IPS-18a (cell line): ENCODE measurements around the gene SBSN.

Experiments
- H3K27ac ChIP-seq: one replicate; pipeline ENCODE4 v1.5.1; 2013; ENCODE audit warnings: low read length
- H3K27me3 ChIP-seq: one replicate; pipeline ENCODE4 v1.6.1; 2013; ENCODE audit warnings: mild to moderate bottlenecking, low read length; ENCODE audit not compliant: control insufficient read depth, insufficient read depth
- H3K36me3 ChIP-seq: one replicate; pipeline ENCODE4 v1.6.1; 2013; ENCODE audit warnings: low read depth, low read length; ENCODE audit not compliant: control insufficient read depth
- H3K4me1 ChIP-seq: one replicate; pipeline ENCODE4 v1.6.1; 2013; ENCODE audit warnings: low read depth, low read length; ENCODE audit not compliant: control insufficient read depth
- H3K4me3 ChIP-seq: one replicate; pipeline ENCODE4 v1.5.1; 2013; ENCODE audit warnings: low read length
- H3K9ac ChIP-seq: one replicate; pipeline ENCODE4 v1.6.1; 2013; ENCODE audit warnings: mild to moderate bottlenecking, low read length, moderate library complexity
- H3K9me3 ChIP-seq: one replicate; pipeline ENCODE4 v1.6.1; 2013; ENCODE audit warnings: low read depth, low read length; ENCODE audit not compliant: control insufficient read depth

The SBSN gene

DNA sequence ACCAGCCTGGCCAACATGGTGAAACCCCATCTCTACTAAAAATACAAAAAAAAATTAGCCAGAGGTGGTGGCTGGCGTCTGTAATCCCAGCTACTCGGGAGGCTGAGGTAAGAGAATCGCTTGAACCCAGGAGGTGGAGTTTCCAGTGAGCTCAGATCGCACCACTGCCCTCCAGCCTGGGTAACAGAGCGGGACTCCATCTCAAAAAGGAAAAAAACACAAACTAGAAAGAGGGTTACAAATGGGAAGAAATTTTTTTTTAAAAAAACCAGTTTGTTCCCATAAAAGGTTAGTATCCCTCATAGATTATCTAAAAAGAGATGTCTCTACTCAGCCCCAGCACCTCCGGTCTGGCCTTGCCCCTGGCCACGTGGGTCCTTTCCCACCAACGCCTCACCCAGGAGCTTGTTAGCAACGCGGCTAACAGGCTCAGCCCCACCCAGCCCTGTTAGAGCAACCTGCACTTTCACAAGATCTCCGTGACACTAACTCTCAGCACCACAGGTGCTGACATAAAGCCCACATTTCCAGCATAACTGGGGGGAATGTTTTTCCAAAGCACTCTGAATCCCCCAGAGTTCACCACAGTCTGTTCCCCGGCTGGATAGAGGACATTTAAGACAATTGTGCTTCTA is 19.0 kb downstream of the SBSN start:
- Histone ChIP-seq H3K4me3 (peak overlapping the region; percentile 71), H3K27me3 (peaks cover 12% of the 10 kb centered on the region), H3K36me3 (peaks cover 37% of the 10 kb centered on the region), H3K27ac (peak overlapping the region; percentile 91), H3K9me3 (no peaks in the 10 kb centered on the region), H3K9ac (peak overlapping the region; percentile 92), H3K4me1 (peaks cover 12% of the 10 kb centered on the region)

DNA sequence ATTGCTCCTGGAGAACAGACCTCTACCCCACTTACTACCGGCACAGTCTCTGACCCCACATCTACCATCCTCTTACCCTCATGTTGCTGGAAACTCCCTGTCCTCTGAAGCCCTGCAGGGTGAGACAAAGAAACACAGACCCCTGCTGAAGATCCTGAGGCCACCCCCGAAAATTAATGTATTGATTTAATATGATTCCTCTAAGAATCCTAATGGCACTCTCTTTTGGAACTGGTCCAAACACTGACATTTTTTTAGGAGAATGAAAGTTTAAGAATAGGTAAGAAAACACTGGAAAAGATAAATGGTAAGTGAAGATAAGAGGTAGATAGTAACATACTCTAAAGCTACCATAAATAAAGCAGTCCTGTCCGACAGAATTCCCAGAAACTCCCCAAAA is 20.0 kb downstream of the SBSN start:
- H3K27me3 ChIP-seq, result peaks cover 12% of the 10 kb centered on the region
- H3K27ac ChIP-seq, result no peak overlapping the region
- H3K36me3 ChIP-seq, result peaks cover 46% of the 10 kb centered on the region
- peak overlapping the region; percentile 71 for H3K4me3 ChIP-seq
- H3K9ac ChIP-seq, result peak overlapping the region; percentile 92
- H3K4me1 ChIP-seq, result peaks cover 7% of the 10 kb centered on the region
- H3K9me3 ChIP-seq, result no peaks in the 10 kb centered on the region

DNA sequence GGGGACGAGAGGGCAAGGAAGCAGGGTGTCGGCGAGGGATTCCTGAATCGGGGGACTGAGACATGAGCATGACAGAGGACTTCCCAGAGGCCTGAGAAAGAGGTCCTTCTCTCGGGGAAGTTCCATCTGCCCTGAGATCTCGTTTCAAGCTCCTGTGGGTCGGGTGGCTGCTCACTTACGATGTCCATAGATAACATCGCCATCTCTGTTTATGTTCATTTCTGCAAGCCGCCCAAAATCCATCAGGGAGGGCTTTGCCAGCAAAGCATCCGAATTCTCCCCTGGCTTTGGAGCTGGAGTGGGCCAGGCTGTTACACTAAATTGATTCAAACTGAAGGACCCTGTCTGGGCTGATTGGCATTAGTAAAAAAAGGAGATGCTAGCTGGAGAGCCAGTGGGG is 20.6 kb downstream of the SBSN start:
- Histone ChIP-seq H3K4me3 (no peak overlapping the region), H3K27ac (no peak overlapping the region), H3K4me1 (peaks cover 7% of the 10 kb centered on the region), H3K36me3 (peaks cover 50% of the 10 kb centered on the region), H3K27me3 (peaks cover 12% of the 10 kb centered on the region), H3K9ac (no peak overlapping the region), H3K9me3 (no peaks in the 10 kb centered on the region)

DNA sequence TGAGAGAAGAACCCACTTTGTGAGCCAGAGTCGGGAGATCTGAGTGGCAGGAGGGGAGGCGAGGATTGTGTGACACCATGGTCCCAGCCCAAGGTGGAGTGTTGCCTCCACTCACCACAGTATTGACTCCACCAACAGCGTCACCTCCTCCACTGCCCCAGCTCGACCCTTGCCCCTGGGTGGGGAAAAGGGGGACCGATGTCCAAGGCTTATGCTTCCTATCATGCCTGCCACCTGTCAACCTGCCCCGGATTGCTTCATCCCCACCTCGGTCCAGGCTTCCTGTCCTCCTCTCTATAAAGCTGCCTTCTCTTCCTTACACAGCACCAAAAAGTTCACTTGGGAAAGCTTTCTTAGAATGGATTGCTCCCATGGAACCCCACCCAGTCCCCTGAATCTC is 22.1 kb downstream of the SBSN start:
- Histone ChIP-seq H3K27ac (no peak overlapping the region), H3K4me3 (no peak overlapping the region), H3K36me3 (peaks cover 59% of the 10 kb centered on the region), H3K4me1 (peaks cover 7% of the 10 kb centered on the region), H3K9ac (no peak overlapping the region), H3K9me3 (no peaks in the 10 kb centered on the region), H3K27me3 (peaks cover 4% of the 10 kb centered on the region)

DNA sequence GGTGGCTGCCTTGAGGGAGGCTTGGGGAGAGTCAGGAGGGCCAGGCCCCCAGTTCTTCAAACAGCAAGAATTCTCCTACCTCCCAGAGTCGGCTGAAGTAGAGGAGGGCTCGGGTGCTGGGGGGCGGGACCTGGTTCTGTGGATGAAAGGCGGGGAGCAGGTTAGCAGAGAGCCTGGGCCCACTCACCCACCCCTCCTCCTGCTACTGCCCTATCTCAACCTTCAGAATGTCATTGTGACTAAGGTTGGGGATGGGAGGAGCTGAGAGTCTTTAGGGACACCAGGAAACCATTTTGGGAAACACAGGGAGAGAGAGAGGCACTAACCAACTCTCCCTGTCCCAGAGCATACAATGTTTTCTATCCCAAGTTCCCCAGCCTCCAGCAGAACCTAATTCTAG is 25.4 kb downstream of the SBSN start:
- Histone ChIP-seq H3K27me3 (no peaks in the 10 kb centered on the region), H3K4me3 (no peak overlapping the region), H3K9me3 (no peaks in the 10 kb centered on the region), H3K36me3 (peaks cover 79% of the 10 kb centered on the region), H3K27ac (no peak overlapping the region), H3K4me1 (no peaks in the 10 kb centered on the region), H3K9ac (no peak overlapping the region)

DNA sequence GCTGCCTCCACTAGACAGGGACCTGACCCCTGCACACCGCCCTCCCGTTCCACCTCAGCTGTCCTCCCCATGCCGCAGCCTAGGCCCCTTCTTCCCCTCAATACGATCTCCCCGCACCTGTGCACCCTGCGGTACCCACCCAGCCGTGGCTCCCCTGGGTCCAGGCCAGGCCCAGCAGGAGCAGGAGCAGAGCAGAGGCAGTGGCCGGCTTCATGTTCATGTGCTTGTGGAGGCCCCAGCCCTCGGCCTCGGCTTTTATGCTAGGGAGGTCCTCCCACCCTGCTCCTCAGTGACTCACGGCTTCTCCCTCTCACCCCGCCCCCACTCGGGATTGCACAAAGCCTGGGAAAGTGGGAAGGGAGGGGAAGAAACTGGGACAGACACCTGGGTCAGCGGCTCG is 26.4 kb downstream of the SBSN start:
- Histone ChIP-seq H3K27me3 (no peaks in the 10 kb centered on the region), H3K36me3 (peaks cover 68% of the 10 kb centered on the region), H3K4me1 (no peaks in the 10 kb centered on the region), H3K9ac (no peak overlapping the region), H3K27ac (no peak overlapping the region), H3K9me3 (no peaks in the 10 kb centered on the region), H3K4me3 (no peak overlapping the region)

DNA sequence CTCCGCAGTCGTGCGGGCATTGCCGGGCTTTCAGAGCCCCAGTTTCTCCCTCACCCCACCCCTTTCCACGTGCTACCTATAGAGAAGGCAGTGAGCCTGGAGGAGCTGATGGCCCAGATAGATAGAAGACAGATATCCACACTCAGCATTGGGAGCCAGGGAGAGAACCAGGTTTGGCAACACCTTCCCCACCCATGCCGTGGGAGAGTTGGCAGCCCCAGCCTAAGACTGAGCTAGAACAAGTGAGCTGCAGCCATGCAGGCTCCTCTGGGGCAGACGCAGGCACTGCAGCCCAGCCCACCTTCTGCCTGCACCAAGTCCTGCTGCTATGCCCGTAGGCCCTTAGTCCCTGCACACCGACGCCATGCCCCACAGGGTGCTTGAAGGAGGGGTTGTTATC is 27.5 kb downstream of the SBSN start:
- H3K27me3 ChIP-seq, result no peaks in the 10 kb centered on the region
- peaks cover 57% of the 10 kb centered on the region for H3K36me3 ChIP-seq
- H3K4me3 ChIP-seq, result no peak overlapping the region
- H3K4me1 ChIP-seq, result no peaks in the 10 kb centered on the region
- no peak overlapping the region for H3K9ac ChIP-seq
- H3K27ac ChIP-seq, result no peak overlapping the region
- no peaks in the 10 kb centered on the region for H3K9me3 ChIP-seq

DNA sequence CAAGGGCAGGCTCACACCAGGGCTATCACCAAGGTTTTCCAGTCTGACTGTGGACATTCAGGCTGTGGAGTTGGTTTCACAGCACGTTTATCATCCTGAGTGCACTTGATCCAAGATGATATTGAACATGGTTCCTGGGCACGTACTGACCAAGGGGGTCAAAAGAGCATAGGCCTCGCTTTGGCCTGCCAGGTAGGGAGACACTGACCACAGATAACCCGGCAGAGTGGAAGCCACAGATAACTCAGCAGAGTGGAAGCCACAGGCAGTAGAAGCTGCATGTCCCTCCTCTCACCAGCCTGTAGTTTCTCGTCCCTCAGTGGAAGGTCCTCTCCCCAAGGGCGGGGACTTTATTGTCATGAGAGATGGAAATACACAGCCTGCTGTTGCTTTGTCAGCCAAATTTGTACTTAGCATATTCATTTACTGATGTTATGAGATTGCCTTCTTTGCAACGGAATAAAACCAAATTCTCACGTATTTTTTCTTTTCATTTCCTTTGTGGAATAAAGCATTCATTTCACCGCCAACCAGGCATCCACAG is 29.1 kb downstream of the SBSN start:
- peaks cover 2% of the 10 kb centered on the region for H3K4me1 ChIP-seq
- H3K4me3 ChIP-seq, result no peak overlapping the region
- no peak overlapping the region for H3K9ac ChIP-seq
- H3K27me3 ChIP-seq, result no peaks in the 10 kb centered on the region
- no peaks in the 10 kb centered on the region for H3K9me3 ChIP-seq
- H3K27ac ChIP-seq, result no peak overlapping the region
- peaks cover 49% of the 10 kb centered on the region for H3K36me3 ChIP-seq

DNA sequence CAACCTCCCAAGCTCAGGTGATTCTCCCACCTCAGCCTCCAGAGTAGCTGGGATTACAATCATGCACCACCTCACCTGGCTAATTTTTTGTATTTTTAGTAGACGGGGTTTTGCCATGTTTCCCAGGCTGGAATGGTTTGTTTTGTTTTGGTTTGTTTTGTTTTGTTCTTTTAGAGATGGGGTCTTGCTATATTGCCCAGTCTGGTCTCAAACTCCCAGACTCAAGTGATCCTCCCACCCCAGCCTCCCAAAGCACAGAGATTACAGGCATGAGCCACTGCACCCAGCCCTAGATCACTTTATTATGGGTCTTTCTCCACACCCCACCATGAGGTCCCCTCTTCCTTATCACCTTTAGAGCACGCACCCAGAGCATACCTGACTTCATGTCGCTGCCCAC is 29.9 kb downstream of the SBSN start:
- H3K9ac ChIP-seq, result no peak overlapping the region
- peaks cover 41% of the 10 kb centered on the region for H3K36me3 ChIP-seq
- peaks cover 2% of the 10 kb centered on the region for H3K4me1 ChIP-seq
- no peak overlapping the region for H3K27ac ChIP-seq
- H3K27me3 ChIP-seq, result no peaks in the 10 kb centered on the region
- H3K4me3 ChIP-seq, result no peak overlapping the region
- no peaks in the 10 kb centered on the region for H3K9me3 ChIP-seq

DNA sequence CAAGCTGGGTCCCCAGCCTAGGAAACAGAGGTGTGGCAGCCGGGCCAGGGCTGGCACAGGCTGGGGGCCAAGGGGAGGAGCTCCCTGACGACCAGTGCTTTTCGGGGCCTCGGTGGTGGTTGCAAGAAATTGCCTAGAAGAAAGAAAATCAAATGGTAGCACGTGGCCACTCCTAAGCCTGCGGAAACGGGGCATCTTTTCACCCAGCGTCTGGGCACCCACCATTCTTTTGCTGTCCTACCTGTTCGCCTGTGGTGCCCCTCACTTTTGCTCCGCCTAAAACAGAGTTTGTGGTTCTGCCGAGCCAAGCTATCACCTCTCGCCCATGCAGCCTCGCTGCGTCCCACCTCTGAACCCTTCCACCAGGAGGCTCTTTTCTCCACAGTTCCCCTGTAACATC is 30.7 kb downstream of the SBSN start:
- Histone ChIP-seq H3K27ac (no peak overlapping the region), H3K4me3 (no peak overlapping the region), H3K9me3 (no peaks in the 10 kb centered on the region), H3K36me3 (peaks cover 36% of the 10 kb centered on the region), H3K9ac (no peak overlapping the region), H3K4me1 (peaks cover 2% of the 10 kb centered on the region), H3K27me3 (no peaks in the 10 kb centered on the region)

DNA sequence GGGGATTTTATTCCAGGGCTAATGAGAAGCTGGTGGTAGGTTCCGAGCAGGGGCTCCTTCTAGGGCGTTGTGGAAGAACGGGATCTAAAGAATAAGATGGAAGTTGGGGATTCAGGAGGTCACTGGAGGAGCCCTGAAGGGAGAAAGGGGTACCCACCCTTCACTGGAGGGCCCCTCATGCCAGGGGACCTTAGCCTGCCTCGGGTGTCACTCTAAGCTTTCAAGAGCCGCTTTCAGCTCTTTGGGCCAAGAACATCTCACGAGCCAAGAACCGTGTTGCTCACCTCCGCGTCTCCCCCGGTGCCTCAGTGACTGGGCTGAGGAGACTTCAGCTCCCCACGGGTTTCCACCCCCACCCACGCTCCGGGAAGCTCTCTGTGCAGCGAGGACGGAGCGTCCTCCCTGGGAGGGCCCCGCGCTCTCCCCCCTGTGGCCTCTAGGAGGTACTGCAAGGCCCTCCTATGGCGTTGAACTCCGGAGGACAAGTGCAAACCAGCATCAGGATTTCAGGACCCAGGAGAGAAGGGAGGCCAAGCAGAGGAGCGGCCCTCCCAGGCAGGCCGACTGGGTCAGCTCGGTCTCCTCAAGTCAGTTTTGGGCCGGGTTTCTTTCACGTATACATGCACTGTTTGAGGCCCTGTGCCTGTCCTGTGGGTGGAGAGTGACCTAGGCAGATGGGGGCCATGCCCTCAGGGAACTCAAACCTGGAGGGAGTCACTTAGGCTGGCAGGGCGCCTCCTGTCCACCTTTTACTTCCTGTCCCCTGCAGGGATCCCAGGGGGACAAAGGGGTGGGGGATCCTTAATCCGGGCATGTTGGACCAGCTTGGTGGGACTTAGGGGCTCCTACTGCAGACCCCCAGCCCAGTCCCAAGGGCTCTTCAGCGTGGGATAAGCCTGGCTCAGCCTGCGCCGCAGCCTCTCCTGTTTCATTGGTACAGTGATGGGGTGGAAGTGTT is 32.7 kb downstream of the SBSN start:
- Histone ChIP-seq H3K4me3 (no peak overlapping the region), H3K27me3 (no peaks in the 10 kb centered on the region), H3K27ac (no peak overlapping the region)

More for the DNA sequence above, 32.7 kb downstream of the SBSN start:
- Histone ChIP-seq H3K9me3 (no peaks in the 10 kb centered on the region), H3K9ac (no peak overlapping the region), H3K36me3 (peaks cover 21% of the 10 kb centered on the region), H3K4me1 (peaks cover 2% of the 10 kb centered on the region)
